Measurements from ENCODE around the gene FRMD4B.

The FRMD4B gene

DNA sequence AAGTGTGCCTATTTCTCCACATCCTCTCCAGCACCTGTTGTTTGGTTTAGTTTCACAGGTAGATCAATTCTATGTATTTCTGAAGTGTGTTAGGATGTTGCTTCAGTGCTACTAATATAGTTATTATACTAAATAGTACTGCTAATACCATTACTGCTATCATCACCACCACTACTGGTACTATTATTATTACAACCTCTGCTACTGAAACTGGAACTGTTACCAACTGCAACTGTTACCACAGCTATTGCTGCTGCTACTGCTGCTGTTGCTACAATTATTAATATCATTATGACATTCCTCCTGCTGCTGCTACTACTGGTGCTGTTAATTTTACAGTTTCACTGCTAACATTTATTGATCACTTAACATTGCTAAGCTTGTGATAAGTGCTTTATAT, 255.2 kb downstream of the FRMD4B start:
- Histone ChIP-seq H4K20me1 (no peaks in the 10 kb centered on the region), H3K9ac (no peak overlapping the region), H3K9me3 (replicated peaks in 1 of 11) (peaks cover 0 to 7% (median 0%) of the 10 kb centered on the region in 11 experiments; a peak in 2 of 22 replicates), H3K36me3 (no peaks in the 10 kb centered on the region), H3K27me3 (no peaks in the 10 kb centered on the region), H3K4me2 (no peak overlapping the region), H3K4me1 (peaks cover 0 to 9% (median 0%) of the 10 kb centered on the region in 10 experiments; a peak in 5 of 20 replicates), H3K4me3 (no peak overlapping the region), H3K27ac (no peak overlapping the region)
- TF ChIP-seq Cebpa-rat (IDR thresholded peaks at IDR 0.05) = no peak

DNA sequence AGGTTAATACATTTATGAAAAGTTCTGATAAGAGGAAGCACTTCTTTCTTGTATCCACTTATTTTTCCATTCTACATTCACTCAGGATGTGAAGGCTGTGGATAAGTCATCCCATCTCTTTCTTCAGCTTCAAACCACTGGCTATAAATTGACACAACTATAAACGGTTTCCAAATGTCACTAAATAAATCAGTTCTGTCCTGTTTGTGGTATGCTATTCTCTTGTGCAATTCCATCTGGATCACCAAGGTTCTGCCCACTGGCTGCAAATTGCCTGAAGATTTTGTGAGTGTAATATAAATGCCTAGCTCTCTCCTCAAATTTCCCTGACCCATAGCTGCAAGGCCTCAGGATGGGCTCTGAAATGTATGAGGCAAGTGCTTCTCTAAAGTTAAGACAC, 256.4 kb downstream of the FRMD4B start:
- peaks cover 0 to 7% (median 0%) of the 10 kb centered on the region in 11 experiments; a peak in 2 of 22 replicates for H3K9me3 ChIP-seq (replicated peaks in 1 of 11)
- no peak for TF ChIP-seq Cebpa-rat (IDR thresholded peaks at IDR 0.05)
- no peak overlapping the region for H3K27ac ChIP-seq
- H3K4me3 ChIP-seq = no peak overlapping the region
- H4K20me1 ChIP-seq = no peaks in the 10 kb centered on the region
- peaks cover 0 to 9% (median 0%) of the 10 kb centered on the region in 10 experiments; a peak in 5 of 20 replicates for H3K4me1 ChIP-seq
- no peaks in the 10 kb centered on the region for H3K36me3 ChIP-seq
- H3K9ac ChIP-seq = no peak overlapping the region
- H3K27me3 ChIP-seq = no peaks in the 10 kb centered on the region
- no peak overlapping the region for H3K4me2 ChIP-seq

DNA sequence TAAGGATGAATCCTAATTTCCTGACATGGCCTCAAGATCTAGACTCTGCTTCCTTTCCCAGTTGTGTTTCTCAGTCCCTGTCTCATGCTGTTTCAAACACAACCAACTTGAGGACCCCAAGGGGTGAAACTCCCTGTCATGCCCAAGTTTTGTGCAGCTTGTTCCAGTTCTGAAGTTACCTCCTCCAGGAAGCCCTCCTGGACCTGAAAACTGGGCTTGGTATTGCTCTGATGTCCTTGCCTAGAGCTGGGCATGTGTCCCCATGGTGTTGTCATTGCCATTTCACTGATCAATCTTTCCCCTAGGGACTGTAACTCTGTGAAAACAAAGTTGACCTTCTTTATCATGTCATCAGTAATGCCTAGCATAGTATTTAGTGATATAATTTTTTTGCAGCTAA, 257.4 kb downstream of the FRMD4B start:
- no peak for TF ChIP-seq Cebpa-rat (IDR thresholded peaks at IDR 0.05)
- peak overlapping the region in 1 of 11 experiments; percentile 23; a peak in 1 of 22 replicates for H3K4me2 ChIP-seq
- no peak overlapping the region for H3K4me3 ChIP-seq
- H3K4me1 ChIP-seq = peaks cover 0 to 12% (median 1%) of the 10 kb centered on the region in 10 experiments; a peak in 10 of 20 replicates
- H3K27me3 ChIP-seq = no peaks in the 10 kb centered on the region
- no peaks in the 10 kb centered on the region for H4K20me1 ChIP-seq
- H3K9ac ChIP-seq = no peak overlapping the region
- H3K27ac ChIP-seq = no peak overlapping the region
- H3K36me3 ChIP-seq = no peaks in the 10 kb centered on the region
- peaks cover 0 to 7% (median 0%) of the 10 kb centered on the region in 11 experiments; a peak in 2 of 22 replicates for H3K9me3 ChIP-seq (replicated peaks in 1 of 11)

DNA sequence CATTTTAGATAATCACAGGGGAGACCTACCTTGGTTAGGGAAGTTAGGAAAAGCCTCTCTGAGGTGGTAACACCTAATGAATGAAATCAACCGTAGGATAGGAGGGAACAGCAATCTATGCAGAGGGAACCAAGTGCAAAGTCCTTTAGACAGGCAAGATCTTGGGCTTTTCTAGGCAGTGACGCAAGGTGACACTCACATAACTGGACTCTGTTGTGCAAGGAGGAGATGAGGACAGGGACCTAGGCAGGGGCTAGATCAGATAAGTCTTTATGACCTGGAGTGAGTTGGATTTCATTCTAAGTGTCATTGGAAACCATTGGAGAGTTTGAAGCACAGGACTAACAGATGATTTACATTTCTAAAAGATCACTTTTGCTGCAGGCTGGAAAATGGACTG, 258.9 kb downstream of the FRMD4B start:
- Histone ChIP-seq H3K27ac (no peak overlapping the region), H3K4me2 (no peak overlapping the region), H3K9ac (no peak overlapping the region), H3K9me3 (replicated peaks in 1 of 11) (no peaks in the 10 kb centered on the region), H3K4me1 (peaks cover 9 to 27% (median 17%) of the 10 kb centered on the region in 10 experiments), H4K20me1 (no peaks in the 10 kb centered on the region), H3K27me3 (no peaks in the 10 kb centered on the region), H3K4me3 (no peak overlapping the region), H3K36me3 (no peaks in the 10 kb centered on the region)
- TF ChIP-seq Cebpa-rat (IDR thresholded peaks at IDR 0.05) = no peak

DNA sequence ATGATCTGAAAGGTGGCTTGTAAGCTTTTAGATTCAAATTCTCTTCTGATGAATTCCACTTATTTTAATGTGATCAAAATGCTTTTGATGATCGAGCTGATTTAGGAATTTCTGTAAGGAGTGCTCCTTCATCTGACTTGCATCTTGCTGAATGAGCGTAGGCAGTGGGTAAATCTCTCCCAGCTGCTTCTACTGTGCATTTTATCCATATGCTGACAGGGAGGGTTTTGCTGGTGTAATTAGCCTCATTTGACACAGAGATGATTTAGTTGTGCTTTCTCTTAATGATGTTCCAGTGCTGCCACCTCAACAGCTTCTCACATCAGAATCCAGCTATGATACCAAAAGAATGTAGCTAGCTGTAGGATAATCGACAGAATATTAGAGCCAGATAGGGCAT, 259.7 kb downstream of the FRMD4B start:
- no peaks in the 10 kb centered on the region for H4K20me1 ChIP-seq
- H3K27ac ChIP-seq = no peak overlapping the region
- peaks cover 17 to 34% (median 24%) of the 10 kb centered on the region in 10 experiments for H3K4me1 ChIP-seq
- H3K4me3 ChIP-seq = no peak overlapping the region
- no peaks in the 10 kb centered on the region for H3K27me3 ChIP-seq
- H3K9ac ChIP-seq = no peak overlapping the region
- no peaks in the 10 kb centered on the region for H3K9me3 ChIP-seq (replicated peaks in 1 of 11)
- TF ChIP-seq Cebpa-rat (IDR thresholded peaks at IDR 0.05) = no peak
- no peak overlapping the region for H3K4me2 ChIP-seq
- no peaks in the 10 kb centered on the region for H3K36me3 ChIP-seq

DNA sequence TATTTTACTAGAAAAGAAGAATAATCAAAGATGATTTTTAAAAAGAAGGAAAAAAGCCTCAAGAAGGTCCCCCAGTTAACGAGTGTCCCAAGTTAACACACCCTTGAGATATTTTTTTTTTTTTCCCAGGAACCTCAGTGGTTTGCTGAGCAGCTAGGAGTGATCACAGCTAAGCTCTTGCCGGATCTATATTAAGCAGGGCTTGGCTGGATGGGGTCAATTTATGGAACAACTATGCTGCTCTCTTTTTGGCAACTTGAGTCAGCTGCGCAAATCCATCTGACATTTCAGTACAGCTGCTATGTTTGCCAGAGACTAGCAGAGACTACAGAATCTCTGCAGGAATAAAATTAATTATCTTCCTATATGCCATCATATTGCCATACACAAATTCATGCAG, 263.5 kb downstream of the FRMD4B start, which contains the start of gene LMOD3:
LMOD3 (minus strand) TSS at position 193 of the 400 bp plus-strand sequence. CDS start 209 bp downstream, outside the sequence.
- Histone ChIP-seq H3K27me3 (no peaks in the 10 kb centered on the region), H4K20me1 (no peaks in the 10 kb centered on the region), H3K4me3 (peak within 1 kb of the TSS in 8 of 10 experiments; percentile 9 to 55 (median 30); a peak in 8 of 20 replicates), H3K27ac (peak within 1 kb of the TSS in 9 of 11 experiments; percentile 13 to 61 (median 56); a peak in 17 of 22 replicates), H3K4me1 (peaks cover 19 to 29% (median 27%) of the 10 kb centered on the region in 10 experiments), H3K36me3 (no peaks in the 10 kb centered on the region), H3K9ac (peak within 1 kb of the TSS in 8 of 11 experiments; percentile 6 to 50 (median 34); a peak in 12 of 22 replicates), H3K9me3 (replicated peaks in 1 of 11) (no peaks in the 10 kb centered on the region), H3K4me2 (peak within 1 kb of the TSS; percentile 54 to 87 (median 83))
- TF ChIP-seq Cebpa-rat (IDR thresholded peaks at IDR 0.05) = no peak

DNA sequence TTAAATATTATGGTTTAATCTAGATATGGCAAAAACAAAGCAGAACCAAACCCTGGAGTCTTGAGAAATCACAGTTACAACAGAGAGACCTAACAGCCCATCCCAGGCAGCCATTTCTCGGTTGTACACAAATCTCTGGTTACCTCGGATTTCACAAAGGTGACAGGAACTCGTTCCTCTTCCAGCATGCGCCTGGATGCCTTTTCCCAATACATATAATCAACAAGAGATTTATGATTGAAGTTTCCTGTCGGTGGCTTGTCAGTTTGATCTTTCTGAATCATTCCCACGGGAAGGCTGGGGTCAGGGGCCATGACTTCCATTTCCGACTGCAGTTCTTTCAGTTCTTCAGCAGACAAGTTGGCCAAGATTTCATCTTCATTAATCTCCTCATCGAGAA, 263.9 kb downstream of the FRMD4B start:
- no peaks in the 10 kb centered on the region for H3K36me3 ChIP-seq
- peak overlapping the region in 9 of 11 experiments; percentile 13 to 61 (median 56); a peak in 17 of 22 replicates for H3K27ac ChIP-seq
- H3K9ac ChIP-seq = peak overlapping the region in 8 of 11 experiments; percentile 6 to 50 (median 34); a peak in 12 of 22 replicates
- peak in 2 of 11 experiments; percentile 18 to 67; a peak in 2 of 22 replicates for TF ChIP-seq Cebpa-rat (IDR thresholded peaks at IDR 0.05)
- H3K4me1 ChIP-seq = peaks cover 19 to 29% (median 27%) of the 10 kb centered on the region in 10 experiments
- no peaks in the 10 kb centered on the region for H3K27me3 ChIP-seq
- H3K4me2 ChIP-seq = peak overlapping the region; percentile 54 to 87 (median 83)
- H4K20me1 ChIP-seq = no peaks in the 10 kb centered on the region
- no peaks in the 10 kb centered on the region for H3K9me3 ChIP-seq (replicated peaks in 1 of 11)
- H3K4me3 ChIP-seq = peak overlapping the region in 8 of 10 experiments; percentile 9 to 55 (median 30); a peak in 8 of 20 replicates

DNA sequence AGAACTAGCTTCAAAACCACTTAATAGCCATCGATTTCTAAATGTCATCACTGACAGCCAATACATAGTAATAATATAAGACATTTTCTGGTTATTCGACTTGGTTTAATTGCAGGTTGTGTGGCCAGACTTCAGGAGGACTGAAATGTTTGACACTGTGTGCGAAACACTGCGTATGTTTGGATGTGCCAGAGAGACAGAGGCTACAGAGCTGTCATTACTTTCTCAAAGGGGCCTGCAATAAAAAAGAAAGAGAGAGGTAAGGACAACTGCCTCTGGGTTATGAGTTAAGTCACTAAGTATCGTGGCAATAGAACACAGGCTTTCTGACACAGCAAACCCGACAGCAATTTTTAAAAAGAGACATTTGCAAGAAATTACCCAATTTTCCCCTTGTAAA, 264.4 kb downstream of the FRMD4B start:
- H4K20me1 ChIP-seq = no peaks in the 10 kb centered on the region
- no peaks in the 10 kb centered on the region for H3K9me3 ChIP-seq (replicated peaks in 1 of 11)
- peak overlapping the region in 8 of 11 experiments; percentile 21 to 61 (median 56); a peak in 14 of 22 replicates for H3K27ac ChIP-seq
- no peaks in the 10 kb centered on the region for H3K27me3 ChIP-seq
- no peaks in the 10 kb centered on the region for H3K36me3 ChIP-seq
- TF ChIP-seq Cebpa-rat (IDR thresholded peaks at IDR 0.05) = no peak
- no peak overlapping the region; a peak in 1 of 20 replicates for H3K4me3 ChIP-seq
- H3K9ac ChIP-seq = peak overlapping the region in 6 of 11 experiments; percentile 6 to 50 (median 34); a peak in 7 of 22 replicates
- H3K4me2 ChIP-seq = peak overlapping the region; percentile 54 to 87 (median 83)
- peaks cover 19 to 29% (median 27%) of the 10 kb centered on the region in 10 experiments for H3K4me1 ChIP-seq

DNA sequence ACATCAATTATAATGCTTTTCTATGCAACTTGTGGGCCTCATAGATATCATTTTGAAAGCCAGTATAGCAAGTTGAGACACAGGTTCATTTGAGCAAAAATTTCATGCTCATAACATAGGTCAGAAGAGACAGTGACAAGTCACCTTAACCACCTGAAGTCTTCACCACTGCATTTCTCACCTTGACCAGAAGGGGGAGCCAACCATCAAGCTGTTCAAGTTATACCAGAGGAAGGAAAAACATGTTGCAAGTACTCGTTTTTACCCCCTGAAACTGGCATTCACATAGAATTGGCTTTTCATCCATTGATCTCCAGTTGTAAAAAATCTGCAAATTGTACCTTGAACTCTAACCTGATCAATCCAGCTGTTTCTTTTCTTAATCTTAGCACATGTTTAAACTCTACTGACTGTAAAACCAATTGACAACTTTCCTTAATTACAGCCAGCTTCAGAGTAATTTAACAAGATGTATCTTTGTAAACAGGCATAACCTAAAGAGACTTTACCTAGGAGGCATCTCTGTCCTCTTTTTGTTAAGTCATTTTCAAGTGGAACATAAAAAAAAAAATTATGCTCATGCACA, 264.9 kb downstream of the FRMD4B start:
- Histone ChIP-seq H3K4me3 (no peak overlapping the region), H3K4me2 (peak overlapping the region; percentile 54 to 87 (median 83); a peak in 20 of 22 replicates), H3K36me3 (no peaks in the 10 kb centered on the region), H3K27ac (peak overlapping the region in 6 of 11 experiments; percentile 34 to 61 (median 56); a peak in 9 of 22 replicates), H3K9me3 (replicated peaks in 1 of 11) (no peaks in the 10 kb centered on the region), H4K20me1 (no peaks in the 10 kb centered on the region), H3K27me3 (no peaks in the 10 kb centered on the region), H3K4me1 (peaks cover 19 to 29% (median 27%) of the 10 kb centered on the region in 10 experiments), H3K9ac (peak overlapping the region in 1 of 11 experiments; percentile 16; a peak in 1 of 22 replicates)
- no peak for TF ChIP-seq Cebpa-rat (IDR thresholded peaks at IDR 0.05)

All from BLaER1 treated with 17β-estradiol and CSF1 and Interleukin-3, amounts not matched to agents 10 nM and 100 nM (cell line).